ENCODE measurements around the gene DDIT3.
"Not testable (repeated sequence)": the region's sequence is repeated elsewhere in the genome, so short reads cannot be mapped to it uniquely, and the experiment has no call there.

Gene DDIT3, protein sequence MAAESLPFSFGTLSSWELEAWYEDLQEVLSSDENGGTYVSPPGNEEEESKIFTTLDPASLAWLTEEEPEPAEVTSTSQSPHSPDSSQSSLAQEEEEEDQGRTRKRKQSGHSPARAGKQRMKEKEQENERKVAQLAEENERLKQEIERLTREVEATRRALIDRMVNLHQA

DNA sequence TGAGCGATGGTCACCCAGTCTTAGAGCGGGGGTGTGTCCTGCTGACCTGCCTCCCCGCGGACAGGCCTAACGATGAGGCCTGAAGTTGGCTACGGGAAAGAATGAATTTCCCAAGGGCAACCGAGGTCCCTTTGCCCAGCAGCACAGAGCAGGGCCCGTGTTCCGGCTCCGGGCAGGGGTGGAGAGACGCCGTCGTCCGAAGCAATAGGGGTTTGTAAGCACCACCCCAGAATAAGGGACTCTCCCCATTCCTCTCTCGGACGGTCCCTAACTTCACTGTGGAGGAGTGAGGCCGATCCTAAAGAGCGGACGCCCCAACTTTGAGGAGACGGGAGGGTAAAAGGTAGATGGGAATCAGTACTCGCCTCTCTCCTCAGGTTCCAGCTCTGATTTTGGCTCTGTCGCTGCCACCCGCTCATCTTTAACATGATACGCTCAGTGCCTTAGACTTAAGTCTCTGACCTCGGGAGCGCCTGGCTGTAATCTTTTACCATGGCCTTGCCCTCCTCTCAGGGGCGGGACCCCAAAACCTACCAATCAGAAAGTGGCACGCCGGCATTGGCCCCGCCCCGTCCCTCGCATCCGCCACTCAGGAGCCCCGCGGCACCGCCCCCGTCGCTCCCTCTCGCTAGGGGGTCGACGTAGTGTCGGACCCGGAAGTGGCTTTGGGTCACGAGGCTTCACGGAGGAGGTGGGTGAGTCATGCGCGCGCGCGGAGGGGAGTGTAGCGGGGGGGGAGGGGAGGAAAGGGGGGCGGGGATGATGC, at the start of gene DDIT3:
TSS of gene DDIT3 (minus strand) at position 462 of the 766 bp plus-strand sequence. CDS start 3,108 bp downstream, outside the sequence.
- peak; percentile 98 to 100 (median 100) for DNase-seq (ENCODE audit: low read depth in 3 of 3, low spot score in 1 of 3)

DNA sequence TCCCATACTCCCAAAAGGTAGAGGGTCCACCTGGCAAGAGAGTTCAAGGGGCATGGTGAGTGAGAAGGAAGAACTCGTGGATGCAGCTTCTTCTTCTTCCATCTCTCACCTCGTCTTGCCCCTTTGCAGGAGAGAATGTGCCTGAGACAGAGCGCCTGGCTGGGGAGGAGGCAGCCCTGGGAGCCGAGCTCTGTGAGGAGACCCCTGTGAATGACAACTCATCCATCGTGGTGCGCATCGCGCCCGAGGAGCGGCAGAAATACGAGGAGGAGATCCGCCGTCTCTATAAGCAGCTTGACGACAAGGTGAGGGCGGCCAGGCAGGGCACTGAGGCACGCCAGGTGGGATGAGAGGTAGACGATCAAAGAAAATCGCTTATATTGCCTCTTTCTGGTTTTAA, 49.5 kb upstream of the DDIT3 start:
- DNase-seq (ENCODE audit: low read depth in 3 of 3, low spot score in 1 of 3): no peak

DNA sequence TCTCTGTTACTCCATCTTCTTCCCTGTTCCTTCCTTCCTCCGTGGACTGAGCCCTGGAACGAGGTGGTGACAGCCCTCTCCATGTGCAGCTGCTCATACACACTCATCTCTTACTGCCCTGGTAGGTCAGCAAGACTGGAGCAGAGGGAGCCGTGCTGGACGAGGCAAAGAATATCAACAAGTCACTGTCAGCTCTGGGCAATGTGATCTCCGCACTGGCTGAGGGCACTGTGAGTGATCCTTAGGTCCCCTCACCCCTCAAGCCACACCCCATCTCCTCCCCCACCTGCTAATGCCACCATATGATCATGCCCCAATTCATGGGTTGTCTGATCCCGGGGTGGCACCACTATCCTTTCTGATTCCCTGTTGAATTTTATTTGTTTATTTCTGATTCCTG, 48.5 kb upstream of the DDIT3 start:
- DNase-seq (ENCODE audit: low read depth in 3 of 3, low spot score in 1 of 3): no peak

DNA sequence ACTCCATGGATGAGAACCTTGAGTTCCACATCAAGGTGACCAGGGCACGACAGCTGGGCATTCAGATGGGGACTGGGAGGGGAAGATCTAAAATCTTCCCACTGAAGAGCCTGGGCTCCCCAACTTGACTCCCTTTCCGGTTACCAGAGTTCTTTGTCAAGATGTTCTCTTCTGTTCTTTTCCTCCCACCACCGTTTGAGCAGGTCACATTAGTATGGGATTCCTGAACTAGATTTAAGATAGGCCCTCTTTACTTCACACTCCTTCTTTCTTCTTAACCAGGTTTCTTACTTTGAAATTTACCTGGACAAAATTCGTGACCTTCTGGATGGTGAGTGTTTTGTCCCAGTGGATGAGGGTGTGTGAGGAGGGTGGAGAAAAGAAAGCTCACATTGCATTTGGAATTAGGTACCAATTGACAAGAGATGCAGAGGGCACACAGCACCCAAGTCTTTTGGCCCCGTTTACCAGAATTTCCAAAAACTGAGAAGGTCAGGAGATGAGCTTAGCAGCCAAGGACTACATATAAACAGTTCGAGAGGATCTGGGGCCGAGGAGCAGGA, 43.9 kb upstream of the DDIT3 start:
- DNase-seq (ENCODE audit: low read depth in 3 of 3, low spot score in 1 of 3): no peak

DNA sequence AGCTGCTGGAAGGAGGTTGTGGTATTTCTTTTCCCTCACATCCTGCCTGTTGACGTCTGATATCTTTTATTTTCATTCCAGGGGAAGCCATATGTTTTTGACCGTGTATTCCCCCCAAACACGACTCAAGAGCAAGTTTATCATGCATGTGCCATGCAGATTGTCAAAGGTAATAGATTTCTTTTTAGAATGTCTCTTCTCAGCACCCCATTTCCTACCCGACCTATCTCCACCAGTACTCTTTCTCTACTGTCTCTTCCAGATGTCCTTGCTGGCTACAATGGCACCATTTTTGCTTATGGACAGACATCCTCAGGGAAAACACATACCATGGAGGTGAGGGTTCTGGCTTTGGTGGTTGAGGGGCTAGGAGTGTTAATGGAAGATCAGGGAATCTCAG, 43.0 kb upstream of the DDIT3 start:
- DNase-seq (ENCODE audit: low read depth in 3 of 3, low spot score in 1 of 3): no peak

DNA sequence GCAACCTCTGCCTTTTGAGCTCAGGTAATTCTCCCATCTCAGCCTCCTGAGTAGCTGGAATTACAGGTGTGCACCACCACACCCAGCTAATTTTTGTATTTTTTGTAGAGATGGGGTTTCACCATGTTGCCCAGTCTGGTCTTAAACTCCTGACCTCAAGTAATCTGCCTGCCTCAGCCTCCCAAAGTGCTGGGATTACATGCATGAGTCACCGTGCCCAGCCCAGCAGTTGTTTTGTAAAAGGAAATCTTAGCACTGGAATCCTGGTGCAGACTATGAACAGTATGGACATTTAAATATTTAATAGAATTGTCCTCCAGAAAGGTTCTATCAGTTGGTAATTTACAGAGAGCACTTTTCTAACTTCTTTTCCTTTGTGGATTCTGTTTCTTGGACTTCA, 40.8 kb upstream of the DDIT3 start:
- DNase-seq (ENCODE audit: low read depth in 3 of 3, low spot score in 1 of 3): not testable (repeated sequence)

DNA sequence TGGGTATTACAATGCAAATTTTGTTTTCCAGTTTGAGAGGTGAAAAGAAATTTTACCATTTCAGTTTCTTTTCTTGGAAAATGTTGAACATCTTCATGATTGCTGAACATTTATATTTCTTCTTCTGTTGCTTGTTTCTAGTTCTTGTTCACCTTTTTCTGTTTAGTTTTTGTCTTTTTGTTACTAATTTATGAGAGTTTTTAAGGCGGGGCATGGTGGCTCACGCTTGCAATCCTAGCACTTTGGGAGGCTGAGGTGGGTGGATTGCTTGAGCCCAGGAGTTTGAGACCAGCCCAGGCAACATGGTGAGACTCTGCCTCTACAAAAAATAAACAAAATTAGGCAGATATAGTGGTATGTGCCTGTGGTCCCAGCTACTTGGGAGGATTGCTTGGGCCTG, 40.2 kb upstream of the DDIT3 start:
- DNase-seq (ENCODE audit: low read depth in 3 of 3, low spot score in 1 of 3): no peak

DNA sequence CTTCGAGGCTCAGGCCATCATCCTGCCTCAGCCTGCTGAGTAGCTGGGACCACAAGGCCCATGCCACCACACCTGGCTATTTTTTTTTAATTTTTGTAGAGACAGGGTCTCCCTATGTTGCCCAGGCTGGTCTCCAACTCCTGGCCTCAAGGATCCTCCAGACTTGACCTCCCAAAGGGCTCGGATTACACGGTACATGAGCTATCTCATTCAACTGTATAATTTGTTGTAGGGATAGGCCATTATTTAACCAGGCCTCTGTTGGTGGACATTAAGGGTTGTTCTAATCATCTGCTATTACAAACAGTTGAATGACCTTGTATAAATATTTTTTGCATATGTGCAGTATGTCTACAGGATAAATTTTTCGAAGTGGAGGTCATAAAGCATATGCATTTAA, 38.5 kb upstream of the DDIT3 start:
- DNase-seq (ENCODE audit: low read depth in 3 of 3, low spot score in 1 of 3): no peak

DNA sequence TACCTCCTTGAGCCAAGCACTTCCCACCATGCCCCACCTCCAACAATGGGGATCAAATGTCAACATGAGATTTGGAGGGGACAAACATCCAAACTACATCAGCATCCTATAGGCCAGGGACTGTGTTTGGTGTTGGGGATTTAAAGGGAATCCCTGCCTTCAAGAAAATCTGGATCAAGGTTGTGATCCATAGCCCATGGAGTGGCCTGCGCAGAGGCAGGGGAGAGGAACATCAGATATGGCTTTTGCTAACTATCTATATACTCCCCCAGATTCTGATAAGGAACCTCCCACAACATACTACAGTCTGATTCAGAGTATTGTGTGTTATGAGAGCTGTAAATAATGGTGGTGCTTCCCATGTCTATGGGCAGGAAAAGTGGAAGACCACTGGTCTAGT, 34.6 kb upstream of the DDIT3 start:
- no peak for DNase-seq (ENCODE audit: low read depth in 3 of 3, low spot score in 1 of 3)

DNA sequence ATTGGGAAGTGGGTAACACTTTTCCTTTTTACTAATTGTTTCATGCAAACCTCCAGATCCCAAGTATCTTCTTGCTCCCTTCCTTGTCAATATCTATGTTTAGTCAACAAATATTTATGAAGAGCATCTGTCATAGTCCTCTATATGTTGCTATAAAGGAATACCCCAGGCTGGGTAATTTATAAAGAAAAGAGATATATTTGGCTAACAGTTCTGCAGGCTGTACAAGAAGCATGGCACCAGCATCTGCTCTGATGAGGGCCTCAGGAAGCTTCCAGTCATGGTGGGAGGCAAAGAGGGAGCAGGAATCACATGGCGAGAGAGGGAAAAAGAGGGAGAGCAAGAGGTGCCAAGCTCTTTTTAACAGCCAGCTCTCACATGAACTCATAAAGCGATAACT, 34.1 kb upstream of the DDIT3 start:
- DNase-seq (ENCODE audit: low read depth in 3 of 3, low spot score in 1 of 3): no peak

DNA sequence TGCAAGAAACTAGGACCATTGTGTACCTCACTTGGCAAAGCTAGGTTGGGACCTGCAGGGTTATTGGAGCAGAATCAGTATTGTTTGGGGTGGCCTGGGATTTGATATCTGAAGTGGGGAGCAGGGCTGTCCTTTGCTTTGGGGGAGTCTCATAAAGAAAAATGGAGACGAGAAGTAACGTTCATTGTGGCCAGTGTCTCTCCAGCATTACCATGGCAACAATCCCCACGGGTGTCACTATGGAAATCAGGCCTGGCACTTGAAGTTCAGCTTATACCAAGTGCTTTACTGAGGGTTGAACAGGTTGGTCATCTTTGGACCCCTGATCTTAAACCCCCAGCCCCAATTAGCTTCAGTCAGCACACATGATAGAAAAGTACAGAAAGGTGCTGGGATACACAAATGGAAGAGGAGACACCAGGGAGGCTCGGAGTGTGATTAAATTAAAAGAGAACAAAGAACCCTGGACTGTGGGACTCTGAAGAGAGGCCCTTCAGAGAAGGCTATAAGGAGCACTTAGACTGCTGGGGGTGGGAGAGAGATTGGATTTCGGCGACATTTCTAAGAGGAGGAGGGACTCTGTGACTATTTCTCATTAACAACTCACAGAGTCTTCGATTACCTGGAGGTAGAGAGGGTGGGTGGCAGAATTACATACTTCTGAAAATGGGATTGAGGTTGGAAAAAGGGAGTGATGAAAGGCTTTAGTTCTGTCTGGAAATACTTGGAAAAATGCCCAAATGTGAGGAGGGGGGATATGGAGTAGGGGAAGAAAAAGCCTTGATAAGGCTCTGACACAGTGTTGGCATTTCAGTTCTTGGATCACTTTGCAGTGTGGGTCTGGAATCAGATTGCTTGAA, 33.3 kb upstream of the DDIT3 start:
- DNase-seq (ENCODE audit: low read depth in 3 of 3, low spot score in 1 of 3): no peak

DNA sequence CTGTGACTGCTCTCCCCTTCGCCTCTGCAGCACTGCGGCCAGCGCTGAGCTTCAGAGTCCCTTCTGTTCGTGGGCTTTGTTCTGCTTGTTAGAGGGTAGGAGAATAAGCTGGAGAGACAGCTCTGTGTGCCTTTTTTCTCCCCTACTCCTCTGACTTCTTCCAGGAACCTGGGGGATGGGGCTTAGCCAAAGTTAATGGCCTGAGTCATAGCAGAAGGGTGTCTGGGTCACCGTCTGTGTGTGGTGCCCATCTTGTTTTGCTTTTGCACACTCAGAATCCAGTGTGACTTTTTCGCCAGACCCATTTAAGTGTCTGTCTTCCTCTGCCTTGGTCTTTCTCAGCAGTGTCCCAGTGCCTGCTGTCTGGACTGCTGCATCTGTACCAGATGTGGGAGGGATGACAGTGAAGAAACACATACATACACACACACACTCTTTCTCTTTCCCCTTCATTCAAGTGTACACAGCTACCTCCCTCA, 32.6 kb upstream of the DDIT3 start:
- no peak for DNase-seq (ENCODE audit: low read depth in 3 of 3, low spot score in 1 of 3)

DNA sequence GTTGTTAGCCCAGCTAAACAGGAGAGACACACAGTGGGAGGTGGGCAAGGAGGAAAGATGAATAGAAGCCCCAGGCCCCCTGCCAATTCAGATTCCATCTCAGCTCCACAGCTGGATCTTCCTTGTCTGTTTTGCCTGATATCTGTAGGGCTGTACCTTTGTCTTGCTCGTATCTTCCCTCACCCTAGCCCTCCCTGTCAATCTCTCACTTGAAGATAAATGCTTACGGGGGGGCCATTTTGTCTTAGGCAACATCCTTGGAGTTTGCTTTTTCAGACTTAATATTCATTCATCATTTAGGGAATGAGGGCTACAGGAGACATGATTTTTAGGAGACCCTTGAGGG, 32.0 kb upstream of the DDIT3 start:
- no peak for DNase-seq (ENCODE audit: low read depth in 3 of 3, low spot score in 1 of 3)

DNA sequence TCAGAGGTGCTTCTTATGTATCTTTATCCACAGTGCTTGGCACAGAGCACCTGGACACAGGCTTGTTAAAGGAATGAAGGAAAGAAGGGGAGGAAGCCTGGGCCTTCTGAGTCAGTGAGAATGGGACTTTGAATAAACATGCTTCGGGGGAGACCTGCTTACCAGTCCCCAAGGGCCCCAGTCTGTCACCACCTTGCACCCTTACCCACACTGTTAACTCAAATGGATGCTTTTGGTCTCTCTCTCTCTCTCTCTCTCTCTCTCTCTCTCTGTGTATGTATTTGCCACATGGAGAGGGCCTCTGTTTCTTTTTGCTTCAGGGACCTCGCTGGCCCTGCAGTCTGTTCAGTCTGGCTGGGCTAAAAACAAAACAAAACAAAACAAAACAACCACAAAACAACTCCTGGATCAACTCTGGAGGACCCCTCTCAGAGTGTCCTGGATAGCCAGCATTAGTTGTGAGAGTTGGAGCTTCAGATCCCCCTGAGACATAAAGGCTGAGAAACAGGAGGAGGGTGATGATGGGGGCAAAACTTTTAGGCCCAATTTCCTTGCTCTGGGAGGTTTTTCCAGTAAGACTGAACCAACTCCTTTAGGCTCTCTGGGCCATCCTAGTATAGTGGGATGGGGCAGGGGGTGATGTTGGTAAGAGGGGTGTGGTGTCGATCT, 31.5 kb upstream of the DDIT3 start:
- DNase-seq (ENCODE audit: low read depth in 3 of 3, low spot score in 1 of 3): no peak

DNA sequence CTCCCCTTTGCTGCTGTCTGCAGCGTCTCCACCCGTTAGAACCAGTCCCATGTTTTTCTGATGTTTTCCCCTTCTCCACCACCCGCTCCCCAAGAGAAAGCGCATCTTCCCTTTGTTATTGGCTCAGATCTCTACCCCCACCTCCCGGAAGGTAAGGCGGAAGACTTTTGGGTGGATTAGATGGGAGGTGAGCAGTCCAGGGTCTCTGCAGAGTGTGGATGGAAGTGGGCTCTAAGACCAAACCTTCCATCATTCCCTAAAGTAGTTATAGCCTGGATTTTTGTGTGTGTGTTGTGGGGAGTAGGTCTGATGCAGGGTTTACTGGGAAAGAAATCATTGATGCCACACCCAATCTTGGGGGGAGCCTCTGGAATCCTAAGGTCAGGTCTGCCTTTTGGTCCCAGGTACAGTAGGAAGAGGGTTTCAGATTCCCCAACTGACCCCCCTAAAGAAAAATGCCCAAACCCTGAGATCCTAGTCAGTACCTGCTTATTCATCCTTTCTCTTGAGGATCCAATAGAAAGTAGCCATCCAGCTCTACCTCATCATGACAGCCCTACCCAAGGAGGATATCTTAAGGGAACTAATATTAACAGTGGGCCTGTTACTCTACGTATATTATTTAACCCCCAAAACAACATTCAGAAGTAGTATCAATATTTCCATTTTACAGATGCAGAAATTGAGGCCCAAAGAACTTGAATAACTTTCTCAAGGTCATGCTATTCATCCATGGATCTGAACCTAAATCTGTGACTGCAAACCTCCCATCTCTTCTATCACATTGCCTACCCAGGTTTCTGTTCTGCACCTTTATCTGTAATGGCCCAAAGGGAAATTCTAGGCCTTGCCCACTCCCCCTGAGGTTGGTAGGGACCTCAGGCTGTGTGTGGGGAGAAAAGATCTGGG, 30.6 kb upstream of the DDIT3 start:
- DNase-seq (ENCODE audit: low read depth in 3 of 3, low spot score in 1 of 3): no peak

DNA sequence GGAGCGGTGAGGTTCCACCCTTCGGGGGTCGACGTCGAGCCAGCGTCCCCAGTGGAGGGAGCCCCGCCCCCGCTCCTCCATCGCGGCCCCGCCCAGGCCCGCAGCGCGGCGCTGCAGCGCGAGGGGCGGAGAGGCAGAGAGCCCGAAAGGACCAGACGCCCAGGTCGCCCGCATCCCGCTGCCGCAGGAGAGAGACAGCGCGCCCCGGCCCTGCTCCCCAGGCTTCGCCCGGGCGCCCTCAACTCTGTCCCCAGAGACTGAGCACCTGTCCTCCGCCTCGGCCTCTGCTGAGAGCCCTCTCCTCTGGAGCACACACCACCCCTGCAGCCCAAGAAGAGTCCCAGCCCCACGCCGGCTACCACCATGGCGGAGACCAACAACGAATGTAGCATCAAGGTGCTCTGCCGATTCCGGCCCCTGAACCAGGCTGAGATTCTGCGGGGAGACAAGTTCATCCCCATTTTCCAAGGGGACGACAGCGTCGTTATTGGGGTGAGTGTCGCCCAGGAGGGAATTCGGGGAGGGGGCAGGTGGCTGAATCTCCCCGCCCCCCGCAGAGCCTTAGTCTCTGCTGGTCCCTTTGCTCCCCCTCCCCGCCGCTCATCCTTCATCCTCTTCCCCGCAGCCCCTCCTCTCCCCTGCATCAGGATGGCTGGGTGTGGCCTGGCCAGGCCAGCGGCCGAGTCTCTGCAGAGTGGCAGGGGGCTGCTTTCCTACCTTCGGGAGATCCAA, 29.8 kb upstream of the DDIT3 start, which contains the start of gene KIF5A:
TSS of gene KIF5A (plus strand) at position 136 of the 732 bp plus-strand sequence. CDS start at position 364, 228 bp downstream.
- peak in 2 of 3 donors; percentile 14 to 41 for DNase-seq (ENCODE audit: low read depth in 3 of 3, low spot score in 1 of 3)

DNA sequence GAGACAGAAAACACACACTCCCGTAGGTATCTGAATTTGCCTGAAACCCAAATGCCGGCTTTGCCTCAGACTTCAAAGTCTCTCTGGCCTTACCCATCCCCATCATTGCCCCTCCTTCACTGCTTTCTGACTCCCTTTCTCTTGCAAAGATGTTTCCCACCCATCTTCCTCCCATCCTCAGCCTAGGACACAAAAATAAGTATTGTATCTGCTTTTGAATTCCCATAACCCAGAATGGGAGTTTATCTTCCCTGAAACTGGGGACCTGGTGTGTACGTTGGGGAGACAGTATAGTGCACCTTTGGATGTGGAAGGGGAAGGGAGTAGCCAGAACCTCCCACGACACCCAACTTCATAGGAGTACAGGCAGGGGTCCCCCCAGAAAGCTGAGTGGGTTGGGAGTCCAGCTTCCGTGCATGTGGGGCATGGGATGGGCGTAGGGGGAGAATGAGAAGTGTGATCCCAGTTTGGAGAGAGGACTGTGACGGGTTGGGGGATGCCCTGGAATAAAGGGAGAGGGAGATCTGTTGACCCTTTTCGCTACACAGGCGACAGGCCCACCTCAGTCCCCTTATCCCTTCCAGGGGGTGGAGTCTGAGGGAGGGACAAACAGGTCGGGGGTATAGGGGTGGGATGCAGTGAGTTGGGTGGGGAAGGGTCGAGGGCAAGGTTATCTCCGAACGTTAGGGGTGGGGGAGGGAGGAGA, 29.0 kb upstream of the DDIT3 start:
- no peak for DNase-seq (ENCODE audit: low read depth in 3 of 3, low spot score in 1 of 3)

DNA sequence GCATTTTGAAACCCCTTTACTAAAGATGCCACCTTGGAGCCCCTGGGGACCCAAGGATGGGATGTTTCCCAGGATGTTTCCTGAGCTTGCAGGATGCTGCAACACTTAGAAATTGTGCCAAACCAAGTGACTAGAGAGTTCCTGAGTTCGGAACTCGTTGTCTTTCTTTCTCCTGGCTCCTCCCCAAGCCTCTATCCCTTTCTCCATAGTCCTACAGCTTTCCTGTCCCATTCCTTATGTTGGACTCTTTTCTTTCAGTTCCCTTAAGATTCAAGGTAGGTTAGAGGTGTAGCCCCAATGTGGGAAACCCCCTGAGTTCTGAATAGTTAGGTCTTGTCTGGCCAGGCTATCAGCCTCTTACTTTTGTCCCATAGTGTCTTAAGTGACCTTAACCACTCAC, 28.2 kb upstream of the DDIT3 start:
- DNase-seq (ENCODE audit: low read depth in 3 of 3, low spot score in 1 of 3): no peak

DNA sequence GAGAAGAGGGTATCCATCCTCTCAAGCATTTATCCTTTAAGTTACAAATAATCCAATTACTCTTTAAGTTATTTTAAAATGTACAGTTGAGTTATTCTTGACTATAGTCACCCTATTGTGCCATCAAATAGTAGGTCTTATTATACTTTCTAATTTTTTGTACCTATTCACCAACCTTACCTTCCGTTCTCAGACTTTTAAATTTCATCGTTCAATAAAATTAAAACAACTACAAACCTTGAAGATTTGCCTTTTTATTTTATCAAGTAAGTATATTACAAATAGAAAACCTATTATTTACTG, 27.6 kb upstream of the DDIT3 start:
- DNase-seq (ENCODE audit: low read depth in 3 of 3, low spot score in 1 of 3): no peak
